ENCODE data around the gene AP3M1. TPM values are rescaled to one million over a fixed set of nuclear protein-coding genes. Genes with fewer than 3 reads are reported as not detected.
A peak's percentile ranks its signal among the peaks of the same experiment; 100 is the strongest.

The AP3M1 gene
- total RNA-seq, 1 donor: 51.4 TPM

GRCh38 chr10:74081941-74082718 is 68.5 kb downstream of the AP3M1 start:
- DNase-seq (ENCODE audit: low read depth): no peak
- H3K4me3 ChIP-seq (ENCODE audit: low read depth, low read length): no peak overlapping the region
- no peak for TF ChIP-seq CTCF (IDR thresholded peaks at IDR 0.05; ENCODE audit: insufficient read depth, low read depth, low read length)

- peak; percentile 84 for TF ChIP-seq CTCF (IDR thresholded peaks at IDR 0.05; ENCODE audit: insufficient read depth, low read depth, low read length)
Measured at GRCh38 chr10:74081192-74081803, 69.3 kb downstream of the AP3M1 start.

GRCh38 chr10:74079936-74080590 is 70.6 kb downstream of the AP3M1 start:
- no peak for DNase-seq (ENCODE audit: low read depth)
- H3K4me3 ChIP-seq (ENCODE audit: low read depth, low read length): no peak overlapping the region
- no peak for TF ChIP-seq CTCF (IDR thresholded peaks at IDR 0.05; ENCODE audit: insufficient read depth, low read depth, low read length)

More at GRCh38 chr10:74081192-74081803, 69.3 kb downstream of the AP3M1 start:
- no peak overlapping the region for H3K4me3 ChIP-seq (ENCODE audit: low read depth, low read length)
- DNase-seq (ENCODE audit: low read depth): peak; percentile 71

GRCh38 chr10:74079028-74079935 is 71.3 kb downstream of the AP3M1 start:
- H3K4me3 ChIP-seq (ENCODE audit: low read depth, low read length): no peak overlapping the region

GRCh38 chr10:74078037-74078436 is 72.6 kb downstream of the AP3M1 start:
- DNase-seq (ENCODE audit: low read depth): no peak

More at GRCh38 chr10:74079028-74079935, 71.3 kb downstream of the AP3M1 start:
- TF ChIP-seq CTCF (IDR thresholded peaks at IDR 0.05; ENCODE audit: insufficient read depth, low read depth, low read length): no peak
- DNase-seq (ENCODE audit: low read depth): no peak

More at GRCh38 chr10:74078037-74078436, 72.6 kb downstream of the AP3M1 start:
- H3K4me3 ChIP-seq (ENCODE audit: low read depth, low read length): no peak overlapping the region
- TF ChIP-seq CTCF (IDR thresholded peaks at IDR 0.05; ENCODE audit: insufficient read depth, low read depth, low read length): no peak
